GM19239 (cell line): ENCODE measurements around the gene TWIST1.

ENCODE experiments used
- DNase-seq: peaks from one replicate; pipeline ENCODE4 v3.0.0; 2011; ENCODE audit warnings: low spot score; ENCODE audit not compliant: insufficient read length
- FAIRE-seq: peaks from 2 replicates; lab custom pipeline; 2011; peaks lifted over from hg19 to GRCh38; lab: Jason Lieb, UNC

Gene TWIST1

DNA sequence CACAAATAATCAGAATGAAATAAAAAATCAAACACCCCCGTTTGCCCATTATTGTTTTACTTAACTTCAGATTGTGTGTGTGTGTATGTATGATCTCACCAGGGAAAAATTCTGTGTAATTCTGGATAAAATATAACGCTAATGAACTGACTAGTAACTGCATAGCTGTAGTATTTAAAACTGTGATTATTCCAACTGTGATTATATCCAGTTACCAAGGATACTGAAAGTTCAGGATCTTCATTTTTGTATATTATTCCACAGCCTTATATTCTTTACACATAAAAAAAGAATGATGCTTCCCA is 2.9 kb downstream of the TWIST1 start:
- DNase-seq (no peak), FAIRE-seq (no peak)

DNA sequence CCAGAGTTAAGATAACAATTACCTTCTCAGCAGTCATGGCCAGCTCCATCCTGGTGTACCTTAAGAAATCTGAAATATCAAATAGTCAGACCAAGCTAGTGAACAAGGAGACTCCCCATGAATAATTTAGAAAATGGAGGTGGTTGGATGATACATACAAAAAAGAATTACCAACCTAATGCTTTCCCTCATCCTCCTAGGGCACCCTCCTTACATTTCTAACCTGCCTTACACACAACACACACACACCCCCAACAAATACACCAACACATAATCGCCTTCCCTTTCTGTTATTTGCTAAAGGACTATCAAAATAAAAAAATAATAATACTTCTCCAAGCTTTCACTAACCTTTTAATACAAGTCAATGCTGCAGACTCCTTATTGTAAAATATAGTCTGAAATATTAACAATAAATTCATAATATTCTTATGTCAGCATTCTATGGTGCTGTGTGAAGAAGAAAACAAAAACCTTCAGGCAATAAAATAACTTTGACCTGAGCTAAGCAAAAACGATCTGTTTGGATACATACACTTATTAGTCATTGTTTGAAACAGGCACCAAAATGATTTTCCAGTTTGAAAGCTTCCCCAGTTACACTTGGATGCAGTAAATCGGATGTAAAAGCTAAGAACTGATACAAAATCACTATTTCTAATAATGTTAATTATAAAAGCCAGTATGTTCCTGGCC is 3.4 kb downstream of the TWIST1 start:
- no peak for FAIRE-seq

DNA sequence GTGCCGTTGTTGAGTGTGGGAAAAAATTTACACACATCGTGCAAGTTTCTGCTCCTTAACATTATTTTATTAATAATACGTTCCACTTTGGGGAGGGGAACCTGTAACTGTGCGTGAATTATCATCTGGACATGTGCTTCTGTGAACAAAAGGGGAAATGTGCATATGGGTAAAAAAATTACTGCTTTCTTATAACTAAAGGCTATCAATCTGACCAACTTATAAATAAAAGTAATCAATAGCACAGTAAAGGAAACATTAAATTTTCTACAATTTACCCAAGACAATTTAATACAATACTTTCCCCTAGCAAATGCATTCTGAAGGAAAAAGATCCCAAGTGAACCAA is 4.5 kb downstream of the TWIST1 start:
- FAIRE-seq (no peak), DNase-seq (no peak)

More for the DNA sequence above, 3.4 kb downstream of the TWIST1 start:
- no peak for DNase-seq

DNA sequence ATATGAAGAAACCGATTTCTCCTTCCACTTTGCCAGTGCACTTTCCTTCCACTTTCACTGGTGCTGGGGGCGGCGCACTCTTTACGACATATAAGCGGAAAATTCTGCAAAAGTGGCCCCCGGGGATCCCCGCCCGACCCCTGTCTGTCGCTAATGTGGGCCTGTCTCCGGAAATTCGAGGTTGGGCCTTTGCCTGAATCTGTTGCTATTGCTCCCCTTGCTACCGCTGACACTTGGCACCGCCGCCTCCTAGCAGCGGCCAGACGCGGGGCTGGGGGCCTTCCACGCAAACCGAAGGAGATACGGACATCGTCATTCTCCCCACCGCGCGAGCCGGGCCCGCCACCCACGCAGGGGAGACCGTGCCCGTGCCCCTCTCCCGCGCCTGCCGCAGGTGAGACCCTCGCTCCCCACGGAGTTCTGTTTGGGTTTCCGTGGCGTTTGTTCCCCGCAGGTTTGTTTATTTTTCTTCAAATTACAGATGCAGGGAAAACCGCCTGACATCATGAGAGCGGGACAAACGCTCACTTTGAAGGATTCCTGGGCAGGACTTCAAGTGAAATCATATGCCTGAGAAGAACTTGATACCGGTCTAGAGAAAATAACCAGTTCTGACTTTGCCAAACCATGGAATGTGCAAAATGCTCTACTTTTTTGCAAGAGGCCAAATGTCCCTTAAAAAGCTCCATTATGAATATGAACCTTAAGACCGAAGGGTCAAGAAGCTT is 5.0 kb downstream of the TWIST1 start:
- FAIRE-seq (no peak), DNase-seq (no peak)

DNA sequence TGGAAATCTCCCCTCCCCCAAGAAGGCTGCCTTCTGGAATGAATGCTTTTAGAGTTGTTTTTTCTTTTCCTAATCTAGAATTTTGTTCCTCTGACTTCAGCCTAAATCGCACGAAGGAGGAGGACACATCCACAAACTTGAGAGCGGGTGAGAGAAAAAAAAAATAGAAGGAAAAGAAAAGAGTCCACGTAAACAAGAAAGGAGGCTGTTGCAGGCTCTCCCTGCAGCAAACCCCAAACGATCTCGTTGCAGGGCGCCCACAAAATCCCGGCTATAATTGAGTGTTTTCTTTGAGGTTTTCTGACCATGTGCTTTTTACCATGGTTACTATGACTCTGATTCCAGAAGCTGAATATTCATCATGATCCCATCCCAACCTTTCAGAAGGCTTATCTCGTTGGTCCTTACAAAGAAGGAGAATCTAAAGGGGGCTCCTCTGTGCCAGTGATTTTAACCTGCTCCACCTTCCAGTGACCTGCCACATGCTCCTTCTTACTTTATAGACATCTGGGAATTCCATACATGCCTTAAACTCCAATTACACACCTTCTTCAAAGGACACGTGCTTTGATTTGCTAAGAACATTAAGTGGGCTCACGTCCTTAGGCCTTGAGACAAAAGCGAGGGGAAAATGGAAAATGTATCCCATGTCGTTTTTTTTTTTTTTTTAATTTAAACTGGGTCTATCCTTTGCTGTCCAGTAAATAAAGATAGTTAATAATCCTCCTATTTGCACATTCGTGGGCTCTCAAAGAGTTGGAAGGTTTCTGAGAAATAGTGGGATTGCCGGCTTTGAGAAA is 5.8 kb downstream of the TWIST1 start:
- FAIRE-seq: no peak
- DNase-seq: no peak

DNA sequence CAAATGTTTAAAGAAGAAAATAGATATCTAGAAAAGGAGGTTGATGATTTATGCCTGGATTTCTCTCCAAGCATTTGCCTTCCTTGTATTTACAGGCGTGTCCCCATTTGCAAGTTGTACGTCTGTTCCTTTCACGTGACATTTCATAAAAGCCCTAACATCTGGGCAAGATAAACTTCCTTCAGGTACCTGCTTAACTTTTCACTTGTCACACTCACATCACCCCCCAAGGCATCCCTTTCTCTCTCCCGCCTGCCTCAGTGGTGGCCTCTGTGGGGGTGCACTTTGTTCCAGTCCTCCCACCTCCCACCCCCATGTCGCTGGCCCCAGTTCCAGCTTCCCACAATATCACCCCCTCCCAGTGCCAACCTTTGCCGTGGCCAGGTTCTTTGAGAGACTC is 6.7 kb downstream of the TWIST1 start:
- DNase-seq: no peak
- FAIRE-seq: no peak

DNA sequence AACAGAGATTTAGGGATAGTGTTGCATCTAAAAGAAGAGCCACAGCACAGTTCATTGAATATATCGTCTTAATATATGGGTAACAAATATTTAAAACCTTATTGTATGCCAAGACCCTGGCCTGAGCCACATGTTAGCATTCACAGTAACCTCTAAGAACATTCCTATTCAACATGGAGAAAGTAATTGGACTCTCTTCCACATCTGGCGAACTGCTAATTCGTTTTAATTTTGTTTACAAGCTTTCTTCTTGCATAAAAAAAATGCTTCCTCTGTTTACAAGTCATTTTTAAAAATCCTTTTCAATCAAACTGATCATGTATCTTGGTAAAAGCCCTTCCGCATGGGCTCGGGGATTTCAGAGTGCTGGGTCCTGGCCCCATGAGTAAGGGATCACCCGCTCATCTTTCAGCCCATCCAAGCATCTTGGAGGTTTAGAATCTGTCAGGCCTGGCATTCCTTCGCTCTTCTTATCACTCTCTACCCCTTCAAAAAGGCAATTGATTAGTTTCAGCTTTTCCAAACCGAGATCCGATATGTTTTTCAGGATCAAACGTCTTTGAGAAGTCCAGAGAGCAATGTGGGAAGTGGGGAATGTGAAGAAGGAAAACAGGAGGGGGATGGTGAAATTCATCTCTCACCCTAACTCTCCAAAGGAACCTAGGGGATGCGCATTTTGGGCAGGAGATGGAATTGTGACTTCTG is 7.3 kb downstream of the TWIST1 start:
- FAIRE-seq: no peak
- no peak for DNase-seq

DNA sequence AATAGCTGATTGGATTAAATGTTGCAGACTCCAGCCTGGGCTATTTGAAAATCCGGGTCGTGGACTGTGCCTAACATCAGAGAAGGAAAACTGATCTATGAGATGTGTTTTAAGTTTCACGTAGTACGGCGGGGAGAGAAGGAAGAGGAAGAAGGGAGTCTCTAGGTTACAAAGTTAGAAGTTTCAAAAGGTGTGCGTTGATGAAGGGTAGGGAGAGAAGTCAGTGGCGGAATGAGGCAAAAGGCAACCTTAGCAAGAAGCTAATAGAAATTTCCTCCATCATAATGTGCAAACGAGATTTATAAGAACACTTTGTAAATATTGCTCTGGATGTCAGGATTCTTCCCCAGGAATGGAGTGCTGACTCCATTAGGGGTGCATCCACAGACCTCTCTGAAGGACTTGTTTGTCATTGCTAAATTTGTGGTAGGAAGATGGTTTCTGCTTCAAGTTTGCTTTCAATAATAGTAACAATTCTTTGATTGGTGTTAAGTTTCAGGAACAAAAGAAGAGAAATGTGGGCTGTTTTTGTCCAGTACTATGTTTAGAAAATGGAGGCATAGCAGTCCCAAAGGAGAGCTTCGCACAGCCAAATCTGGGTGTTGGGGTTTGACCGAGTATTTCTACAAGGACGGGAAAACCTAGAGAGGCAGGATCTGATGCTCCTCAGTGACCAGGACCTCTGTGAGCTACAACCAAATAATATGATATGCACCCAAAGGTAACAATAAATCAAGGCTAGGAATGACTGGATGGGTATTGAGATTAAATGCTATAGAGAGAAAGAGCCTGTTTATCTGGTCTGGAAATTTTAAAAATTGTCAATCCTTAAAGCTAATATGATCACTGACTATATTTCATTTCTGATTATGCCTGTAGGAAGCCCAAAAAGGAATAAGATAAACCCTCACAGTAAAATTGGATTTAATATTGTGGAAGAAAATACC is 8.2 kb downstream of the TWIST1 start:
- FAIRE-seq: no peak
- no peak for DNase-seq

DNA sequence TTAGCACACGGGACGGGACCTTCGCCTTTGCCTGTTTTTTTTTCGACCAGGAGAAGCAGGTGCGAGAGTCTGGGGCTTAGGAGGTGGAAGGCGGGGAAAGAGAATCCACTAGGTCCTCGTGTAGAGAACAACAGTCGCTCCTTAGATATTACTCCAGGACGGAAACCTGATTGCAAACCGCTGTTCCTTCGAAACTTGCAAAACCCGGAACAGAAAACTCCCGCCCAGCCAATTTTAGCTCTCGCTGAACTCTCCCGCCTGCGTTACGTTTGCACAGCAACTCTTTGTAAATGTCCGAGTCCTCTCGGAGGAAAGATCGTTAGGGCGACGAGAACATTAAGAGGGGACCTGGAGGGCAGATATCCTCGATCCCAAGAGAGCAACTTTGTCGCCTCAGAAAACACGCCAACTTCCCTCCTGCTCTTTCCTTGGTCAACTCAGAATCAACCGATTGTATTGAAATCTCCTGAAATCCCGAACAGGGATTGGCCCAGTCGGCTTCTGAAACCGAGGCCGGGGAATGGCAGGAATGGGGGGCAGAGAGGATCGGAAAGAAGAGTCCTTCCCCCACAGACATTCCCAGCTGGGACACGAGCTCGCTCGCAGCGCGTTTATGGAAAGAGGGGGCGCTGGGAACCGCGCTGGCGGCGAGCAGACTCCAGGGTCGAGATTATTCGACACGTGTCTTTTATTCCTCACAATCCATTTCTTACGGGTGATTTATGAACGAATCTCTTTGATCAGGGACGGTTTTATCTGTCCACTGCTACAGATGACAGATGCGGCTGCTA is 9.9 kb downstream of the TWIST1 start:
- DNase-seq (no peak), FAIRE-seq (peak; percentile 62)

DNA sequence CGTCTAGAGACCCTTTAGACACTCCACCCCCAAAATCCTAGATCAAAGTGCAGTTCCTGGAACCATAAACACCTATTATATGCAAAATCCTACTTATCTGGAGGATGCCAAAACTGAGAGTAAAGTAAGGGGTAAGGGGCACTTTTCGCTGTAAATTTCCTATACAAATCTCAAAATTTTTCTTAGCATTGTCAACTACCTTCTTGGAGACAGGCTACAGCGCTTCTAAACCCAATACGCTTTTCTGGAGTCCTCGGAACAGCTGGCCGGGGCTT is 10.4 kb downstream of the TWIST1 start:
- FAIRE-seq: no peak

DNA sequence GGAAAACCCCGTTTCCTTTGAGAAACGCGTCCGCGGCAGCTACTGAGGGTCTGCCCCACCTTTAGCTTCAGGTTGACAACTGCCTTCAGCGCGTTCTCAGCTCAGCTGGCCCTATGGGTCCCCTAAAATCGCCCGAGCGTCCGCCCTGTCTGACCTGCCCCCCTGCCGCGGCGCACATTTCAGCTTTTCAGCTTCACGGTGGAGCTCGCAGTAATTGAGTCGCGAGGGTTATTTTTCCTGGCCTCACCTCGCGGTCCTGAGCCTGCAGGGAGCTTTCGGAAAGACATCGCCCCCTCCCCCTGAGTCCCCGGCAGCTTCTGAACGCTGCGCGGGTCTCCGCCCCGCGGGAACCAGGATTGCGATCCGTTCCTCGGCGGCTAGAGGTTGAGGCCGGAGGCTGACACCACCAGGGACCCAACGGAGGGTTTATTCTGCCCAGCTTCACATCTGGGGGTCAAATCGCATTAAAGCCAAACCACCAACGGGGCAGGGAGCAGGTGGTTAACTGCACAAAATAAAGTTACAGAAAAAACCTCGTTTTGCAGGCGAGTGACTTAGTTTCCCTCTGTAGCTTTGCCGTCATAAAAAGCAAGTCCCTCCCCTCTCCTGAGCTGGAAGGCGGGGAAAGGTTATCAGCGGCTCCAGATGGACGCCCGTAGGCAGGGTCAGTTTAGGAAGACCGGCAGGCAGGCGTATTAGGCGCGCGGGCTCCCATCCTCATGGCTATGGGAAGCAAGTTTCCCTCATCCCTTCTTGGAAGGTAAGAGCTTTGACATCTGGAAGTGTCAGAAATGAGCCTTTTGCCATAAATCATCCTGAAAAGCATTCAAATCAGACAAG is 11.0 kb downstream of the TWIST1 start:
- DNase-seq: no peak
- FAIRE-seq: peak; percentile 4

More for the DNA sequence above, 10.4 kb downstream of the TWIST1 start:
- no peak for DNase-seq

DNA sequence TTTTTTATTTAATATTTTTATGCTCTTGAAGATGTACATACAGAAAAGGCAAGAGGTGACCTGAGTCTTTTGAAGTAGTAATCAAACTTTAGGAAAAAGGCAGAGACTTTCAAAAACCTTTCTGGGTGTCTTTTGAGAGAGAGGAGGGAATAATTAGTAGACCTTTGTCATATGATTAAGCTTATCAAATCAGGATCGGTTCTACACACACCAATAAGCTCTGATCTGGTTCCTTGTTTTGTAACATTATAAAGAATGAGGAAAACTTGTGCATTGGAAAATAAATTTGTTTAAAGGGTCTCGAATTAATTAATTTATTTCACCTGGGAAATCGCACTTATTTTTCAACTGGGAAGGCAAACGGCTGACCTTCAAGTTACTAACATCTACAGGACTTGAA is 11.9 kb downstream of the TWIST1 start:
- no peak for FAIRE-seq

DNA sequence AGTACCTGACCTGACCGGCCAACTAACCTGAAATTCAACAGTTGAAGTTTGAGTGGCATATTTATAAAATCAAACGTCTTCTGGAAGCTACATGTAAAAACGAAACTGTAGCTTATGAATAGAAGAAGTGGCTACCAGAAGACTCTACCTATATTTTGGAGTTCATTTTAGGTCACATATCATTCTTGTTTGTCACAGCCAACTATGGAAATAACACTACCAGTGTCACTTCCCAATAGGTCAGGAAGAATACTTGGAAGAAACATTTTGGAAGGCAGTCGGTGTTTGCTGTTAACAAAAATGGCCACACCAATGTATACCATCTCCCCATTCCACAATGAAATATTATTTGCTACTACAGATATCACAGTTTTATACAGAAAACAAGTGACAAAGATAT is 12.6 kb downstream of the TWIST1 start:
- FAIRE-seq: no peak
- no peak for DNase-seq

More for the DNA sequence above, 11.9 kb downstream of the TWIST1 start:
- DNase-seq: no peak

DNA sequence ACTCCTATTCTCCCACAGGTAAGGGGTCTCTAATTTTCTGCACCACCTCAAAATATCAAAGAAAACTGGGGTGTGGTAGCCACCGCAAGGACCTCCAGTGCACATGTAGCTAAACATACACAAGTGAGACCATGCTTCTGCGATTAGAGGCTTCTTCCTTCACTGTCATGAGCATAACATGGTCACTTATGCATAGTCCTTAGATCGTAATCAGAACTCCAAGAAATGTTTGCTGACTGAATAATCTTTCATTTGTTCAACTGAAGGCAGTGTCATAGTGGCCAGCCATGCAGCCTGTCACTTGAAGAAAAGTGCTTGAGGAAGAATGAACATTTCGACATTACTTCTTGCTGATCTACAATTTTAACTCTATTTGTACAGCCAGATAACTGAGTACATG is 14.6 kb downstream of the TWIST1 start:
- FAIRE-seq: no peak
- DNase-seq: no peak

DNA sequence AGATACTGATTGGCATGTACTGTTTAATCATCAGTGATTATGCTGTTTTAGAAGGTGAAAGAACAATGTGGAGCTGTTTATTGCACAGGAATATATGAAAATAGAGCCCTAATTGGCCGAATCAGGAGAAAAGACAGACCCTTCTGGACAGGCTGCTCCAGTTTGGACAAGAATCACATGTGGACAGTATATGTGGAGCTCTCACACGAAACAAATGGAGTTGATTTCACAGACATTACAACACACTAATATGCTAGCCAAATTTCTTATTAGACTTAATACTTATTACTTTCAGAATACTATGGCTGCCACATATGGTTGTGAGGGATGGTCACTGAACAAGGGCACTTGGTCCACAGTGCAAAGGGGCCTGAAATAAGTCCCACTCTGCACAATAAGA is 15.5 kb downstream of the TWIST1 start:
- no peak for FAIRE-seq
- DNase-seq: no peak

DNA sequence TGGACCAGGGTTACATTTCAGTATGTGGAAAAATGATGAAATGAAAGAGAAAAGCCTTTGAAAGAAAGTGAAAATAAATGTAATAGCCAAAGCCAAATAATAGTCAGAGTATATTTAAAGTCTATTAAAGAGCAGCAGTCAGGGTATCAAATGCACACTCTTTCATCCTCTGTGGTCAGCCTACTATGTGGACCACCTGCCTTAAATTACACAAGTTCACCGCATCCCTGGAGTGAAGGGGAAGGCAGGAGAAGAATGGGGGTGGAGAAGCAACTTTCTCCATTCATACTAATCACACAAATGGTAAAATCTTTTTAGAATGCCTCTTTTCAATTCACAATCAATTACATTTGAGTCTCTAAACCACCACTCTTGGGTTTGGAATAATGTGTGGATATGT is 16.0 kb downstream of the TWIST1 start:
- DNase-seq (no peak), FAIRE-seq (no peak)

DNA sequence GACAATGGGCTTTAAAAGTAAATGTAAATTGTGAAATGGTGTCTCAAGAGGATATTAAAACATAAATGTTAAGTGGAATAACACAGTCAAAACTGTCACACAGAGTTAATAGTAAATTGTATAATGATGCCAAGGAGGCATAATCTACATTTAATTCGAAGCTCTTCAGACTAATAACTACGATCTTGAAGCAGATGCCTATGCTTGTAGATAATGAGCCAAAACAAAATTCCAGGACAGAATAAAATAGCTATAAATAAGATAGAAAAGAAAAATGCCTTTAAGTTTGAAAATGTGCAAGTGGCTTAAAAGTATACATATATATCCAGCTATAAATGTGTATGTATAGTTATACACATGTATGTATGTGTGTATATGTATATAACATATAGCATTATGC is 17.5 kb downstream of the TWIST1 start:
- FAIRE-seq: no peak

DNA sequence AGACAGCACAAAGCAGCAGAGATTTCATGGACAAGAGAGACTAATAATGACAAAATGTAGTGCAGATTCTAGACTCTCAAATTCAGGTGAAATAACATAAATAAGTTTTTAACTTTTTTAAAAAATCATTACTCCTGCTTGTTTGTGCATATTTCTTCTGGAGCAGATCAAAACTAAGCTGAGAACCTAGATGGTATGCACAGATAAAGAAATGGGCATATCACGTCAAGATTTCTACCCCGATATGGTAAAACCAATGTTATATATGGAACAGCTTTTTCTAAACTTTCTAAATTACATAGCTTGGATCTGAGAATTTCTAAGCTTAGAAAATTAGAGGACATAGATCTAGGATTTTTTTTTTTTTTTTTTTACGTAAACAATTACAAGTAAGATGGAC is 18.2 kb downstream of the TWIST1 start:
- FAIRE-seq (no peak), DNase-seq (no peak)

More for the DNA sequence above, 17.5 kb downstream of the TWIST1 start:
- DNase-seq: no peak
